GM18517 (cell line): Measurements from ENCODE around the gene PRPSAP1.

Experiments used
- ATAC-seq: cut with Tn5 transposase; IDR thresholded peaks from one replicate; pipeline ENCODE4 v1.9.1; 2021; ENCODE audit warnings: mild to moderate bottlenecking, moderate library complexity; ENCODE audit not compliant: unreplicated experiment

PRPSAP1 gene

GRCh38 chr17:76353599-76354316 is at the start of gene PRPSAP1:
Gene PRPSAP1 (minus strand): TSS chr17:76353916. CDS start chr17:76353703, 213 bp downstream.
- peak; percentile 79 for ATAC-seq

GRCh38 chr17:76402711-76403110 is 49.0 kb upstream of the PRPSAP1 start:
- ATAC-seq: no peak

- ATAC-seq: no peak
Observed at GRCh38 chr17:76399175-76400172, 45.8 kb upstream of the PRPSAP1 start.

- no peak for ATAC-seq
Observed at GRCh38 chr17:76398523-76399174, 44.9 kb upstream of the PRPSAP1 start.

- ATAC-seq: no peak
Observed at GRCh38 chr17:76397687-76398522, 44.2 kb upstream of the PRPSAP1 start.

GRCh38 chr17:76397184-76397583 is 43.5 kb upstream of the PRPSAP1 start:
- ATAC-seq: no peak

GRCh38 chr17:76395980-76396379 is 42.3 kb upstream of the PRPSAP1 start:
- ATAC-seq: no peak

- no peak for ATAC-seq
Observed at GRCh38 chr17:76394166-76394565, 40.5 kb upstream of the PRPSAP1 start.

- no peak for ATAC-seq
Observed at GRCh38 chr17:76391200-76391715, 37.5 kb upstream of the PRPSAP1 start.

GRCh38 chr17:76390003-76390421 is 36.3 kb upstream of the PRPSAP1 start:
- ATAC-seq: no peak

GRCh38 chr17:76388966-76389888 is 35.5 kb upstream of the PRPSAP1 start:
- ATAC-seq: no peak

- no peak for ATAC-seq
Observed at GRCh38 chr17:76386966-76387765, 33.5 kb upstream of the PRPSAP1 start.

- ATAC-seq: no peak
Observed at GRCh38 chr17:76385892-76386786, 32.4 kb upstream of the PRPSAP1 start.

- ATAC-seq: no peak
Observed at GRCh38 chr17:76384987-76385891, 31.5 kb upstream of the PRPSAP1 start.

GRCh38 chr17:76384222-76384986 is 30.7 kb upstream of the PRPSAP1 start, which contains the start of gene SPHK1:
Gene SPHK1 (plus strand): TSS chr17:76384609. CDS start chr17:76385645, 1,036 bp downstream.
- ATAC-seq: peak; percentile 52
